GM10248 (cell line): ENCODE measurements around the gene DPYSL5.

Source experiments
- CTCF ChIA-PET: fragments of 300-600 bp; sonication (Branson Sonifier 250); formaldehyde crosslinking; extraction: SDS; loops from one replicate; lab custom pipeline; 2021; ENCODE audit warnings: antibody characterized with exemption; lab: Yijun Ruan, JAX
- POLR2A ChIA-PET: fragments of 350-650 bp; sonication (Branson Sonifier 250); formaldehyde crosslinking; extraction: SDS; loops from one replicate; lab custom pipeline; 2020; ENCODE audit warnings: antibody characterized with exemption; lab: Yijun Ruan, JAX
- DNase-seq: peaks from one replicate; pipeline ENCODE4 v3.0.0; 2012; ENCODE audit errors: extremely low spot score
- CTCF ChIP-seq: IDR thresholded peaks from 2 replicates; pipeline ENCODE4 v1.5.1; 2012; ENCODE audit warnings: mild to moderate bottlenecking, low read depth; ENCODE audit errors: extremely low read depth, missing control alignments, control extremely low read depth

Gene DPYSL5

GRCh38 chr2:26913606-26913998 lies 65.7 kb downstream of the DPYSL5 start:
- no peak for TF ChIP-seq CTCF
- POLR2A ChIA-PET: no interaction called here
- CTCF ChIA-PET: no interaction called here
- DNase-seq: no peak

- DNase-seq: no peak
- CTCF ChIA-PET: no interaction called here
- POLR2A ChIA-PET: no interaction called here
- TF ChIP-seq CTCF: no peak
These were observed 66.2 kb downstream of the DPYSL5 start for GRCh38 chr2:26913999-26914658.

- ChIA-PET CTCF (interaction anchor here (1.5 kb wide), 1 partner anchor 68 kb away, joined by 7 read pairs; no protein-coding TSS in a partner anchor), POLR2A (no interaction called here)
- DNase-seq: no peak
- no peak for TF ChIP-seq CTCF
These were observed 66.9 kb downstream of the DPYSL5 start for GRCh38 chr2:26914659-26915310.

- no peak for DNase-seq
- TF ChIP-seq CTCF: no peak
- ChIA-PET POLR2A (no interaction called here), CTCF (interaction anchor here (1.5 kb wide), 1 partner anchor 69 kb away, joined by 7 read pairs; no protein-coding TSS in a partner anchor)
These were observed 67.4 kb downstream of the DPYSL5 start for GRCh38 chr2:26915316-26915715.

GRCh38 chr2:26916128-26916692 lies 68.3 kb downstream of the DPYSL5 start:
- ChIA-PET POLR2A (no interaction called here), CTCF (interaction anchor here (1.2 to 1.5 kb wide), 4 partner anchors 19 to 70 kb away, joined by 3 to 7 read pairs (median 4); no protein-coding TSS in a partner anchor)
- no peak for TF ChIP-seq CTCF
- DNase-seq: no peak

- no peak for TF ChIP-seq CTCF
- POLR2A ChIA-PET: no interaction called here
- no peak for DNase-seq
- CTCF ChIA-PET: interaction anchor here (1.2 to 1.5 kb wide), 4 partner anchors 18 to 25 kb away, joined by 3 to 6 read pairs (median 4); no protein-coding TSS in a partner anchor
These were observed 69.4 kb downstream of the DPYSL5 start for GRCh38 chr2:26917135-26917836.
